GM23338 (cell line): ENCODE results near the gene GLTP. TPM values are rescaled to one million over a fixed set of nuclear protein-coding genes. Genes with fewer than 3 reads are reported as not detected.

ENCODE experiments used
- ATAC-seq: fragments of 200-7000 bp; cut with Tn5 transposase; 3 replicates; pipeline ENCODE4 v1.9.1; 2020
- DNase-seq: peaks from one replicate; pipeline ENCODE4 v3.0.0-alpha.2; 2015; ENCODE audit warnings: low spot score
- H2AFZ ChIP-seq: fragments of 200-600 bp; sonication (generic); 2 replicates; pipeline ENCODE4 v1.8.0; 2016; ENCODE audit warnings: antibody characterized with exemption, mild to moderate bottlenecking, moderate library complexity
- H3F3A ChIP-seq: fragments of 200-600 bp; sonication (generic); replicated peaks from 2 replicates; pipeline ENCODE4 v1.8.0; 2017; ENCODE audit warnings: antibody characterized with exemption, mixed run types, low read depth
- H3K27ac ChIP-seq: fragments of 200-600 bp; sonication (generic); 2 replicates; pipeline ENCODE4 v1.6.1; 2016; ENCODE audit warnings: low read depth
- H3K27me3 ChIP-seq: fragments of 200-600 bp; sonication (generic); 2 replicates; pipeline ENCODE4 v1.8.0; 2016; ENCODE audit warnings: mild to moderate bottlenecking, mixed run types, moderate library complexity; ENCODE audit not compliant: insufficient read depth
- H3K36me3 ChIP-seq: fragments of 200-600 bp; sonication (generic); 2 replicates; pipeline ENCODE4 v1.8.0; 2016; ENCODE audit warnings: mild to moderate bottlenecking; ENCODE audit not compliant: insufficient read depth
- H3K4me1 ChIP-seq: fragments of 200-600 bp; sonication (generic); 2 replicates; pipeline ENCODE4 v1.8.0; 2016; ENCODE audit warnings: mild to moderate bottlenecking, moderate library complexity; ENCODE audit not compliant: insufficient read depth
- H3K4me2 ChIP-seq: fragments of 200-600 bp; sonication (generic); 2 replicates; pipeline ENCODE4 v1.7.1; 2017; ENCODE audit warnings: mixed run types
- H3K4me3 ChIP-seq: fragments of 200-600 bp; sonication (generic); 2 replicates; pipeline ENCODE4 v1.6.1; 2016; ENCODE audit warnings: mixed run types
- H3K79me2 ChIP-seq: fragments of 200-600 bp; sonication (generic); replicated peaks from 2 replicates; pipeline ENCODE4 v1.8.0; 2017; ENCODE audit warnings: mild to moderate bottlenecking; ENCODE audit not compliant: insufficient read depth
- H3K9me2 ChIP-seq: fragments of 200-600 bp; sonication (generic); 2 replicates; pipeline ENCODE4 v1.8.0; 2017; ENCODE audit not compliant: insufficient read depth
- H4K20me1 ChIP-seq: fragments of 200-600 bp; sonication (generic); replicated peaks from 2 replicates; pipeline ENCODE4 v1.8.0; 2017; ENCODE audit warnings: mild to moderate bottlenecking; ENCODE audit not compliant: insufficient read depth
- H3K27ac Mint-ChIP-seq: 2 replicates; pipeline ENCODE4 v1.8.0; 2020; ENCODE audit warnings: inconsistent platforms, mild to moderate bottlenecking, moderate library complexity, mixed read lengths
- H3K27me3 Mint-ChIP-seq: 3 replicates; pipeline ENCODE4 v1.8.0; 2022; ENCODE audit warnings: low read depth, mild to moderate bottlenecking, moderate library complexity, mixed read lengths, inconsistent platforms; ENCODE audit not compliant: insufficient read depth, poor library complexity
- H3K36me3 Mint-ChIP-seq: 3 replicates; pipeline ENCODE4 v1.8.0; 2021; ENCODE audit warnings: low read depth, mild to moderate bottlenecking, inconsistent platforms, moderate library complexity, mixed read lengths
- H3K4me1 Mint-ChIP-seq: 3 replicates; pipeline ENCODE4 v1.8.0; 2020; ENCODE audit warnings: mild to moderate bottlenecking, inconsistent platforms, mixed read lengths
- H3K4me3 Mint-ChIP-seq: 3 replicates; pipeline ENCODE4 v1.8.0; 2021; ENCODE audit warnings: moderate library complexity, mild to moderate bottlenecking, inconsistent platforms, mixed read lengths
- H3K9me3 Mint-ChIP-seq: 3 replicates; pipeline ENCODE4 v1.8.0; 2020; ENCODE audit warnings: moderate library complexity, mild to moderate bottlenecking, inconsistent platforms, mixed read lengths
- CREB1 ChIP-seq: fragments of 250-450 bp; sonication (Bioruptor Pico); IDR thresholded peaks from 2 replicates; pipeline ENCODE4 v1.5.0; 2020; ENCODE audit warnings: low read depth, mild to moderate bottlenecking, moderate library complexity
- EZH2 ChIP-seq: fragments of 200-600 bp; sonication (generic); IDR thresholded peaks from one replicate; pipeline ENCODE4 v1.8.0; 2017; ENCODE audit warnings: antibody characterized with exemption, mild to moderate bottlenecking, low read depth; ENCODE audit not compliant: unreplicated experiment
- EZH2phosphoT487 ChIP-seq: fragments of 200-600 bp; sonication (generic); IDR thresholded peaks from one replicate; pipeline ENCODE4 v1.8.1; 2018; ENCODE audit warnings: antibody characterized with exemption; ENCODE audit not compliant: unreplicated experiment
- JUNB ChIP-seq: IDR thresholded peaks from one replicate; pipeline ENCODE4 v1.6.1; 2016; ENCODE audit warnings: antibody characterized with exemption; ENCODE audit not compliant: unreplicated experiment
- NANOG ChIP-seq: IDR thresholded peaks from 2 replicates; pipeline ENCODE4 v1.6.1; 2016; ENCODE audit warnings: antibody characterized with exemption, borderline replicate concordance
- POLR2AphosphoS5 ChIP-seq: IDR thresholded peaks from 2 replicates; pipeline ENCODE4 v1.6.1; 2016; ENCODE audit warnings: antibody characterized with exemption, low read depth
- STAT1 ChIP-seq: IDR thresholded peaks from one replicate; pipeline ENCODE4 v1.6.1; 2016; ENCODE audit warnings: antibody characterized with exemption; ENCODE audit not compliant: unreplicated experiment
- ZNF114 ChIP-seq: fragments of 250-450 bp; sonication (Bioruptor Pico); IDR thresholded peaks from 2 replicates; pipeline ENCODE4 v1.5.0; 2020; ENCODE audit warnings: mild to moderate bottlenecking, moderate library complexity
- ZNF331 ChIP-seq: fragments of 250-450 bp; sonication (Bioruptor Pico); IDR thresholded peaks from 2 replicates; pipeline ENCODE4 v1.5.0; 2020; ENCODE audit warnings: low read depth, mild to moderate bottlenecking, moderate library complexity
- ZNF462 ChIP-seq: fragments of 250-450 bp; sonication (Bioruptor Pico); IDR thresholded peaks from 2 replicates; pipeline ENCODE4 v1.5.0; 2020; ENCODE audit warnings: mild to moderate bottlenecking, moderate library complexity
- polyA plus RNA-seq: library from polyadenylated mRNA; unstranded; fragments of >200 nt; fragmentation: Nextera tagmentation; extraction: Ambion mirVana; gene quantifications from 2 replicates; pipeline ENCODE4 v1.2.1, GENCODE V29; 2016
- total RNA-seq: library from RNA; depleted of rRNA; stranded (reverse); fragments of >200 nt; shearing (Covaris generic); gene quantifications from 2 replicates; pipeline ENCODE4 v1.2.3, GENCODE V29; 2014
- TF ChIP-seq, protein P1 (sequence below): IDR thresholded peaks from one replicate; pipeline ENCODE4 v1.6.1; 2018; ENCODE audit warnings: antibody characterized with exemption; ENCODE audit not compliant: unreplicated experiment
- TF ChIP-seq, protein P2 (sequence below), 2 experiments: fragments of 200-600 bp in 1 of 2; sonication (generic) in 1 of 2; conservative IDR thresholded peaks; 2 replicates each; pipeline versions ENCODE4 v1.5.1 to v1.6.1; 2016 to 2017; ENCODE audit warnings: antibody characterized with exemption in 2 of 2, low read depth in 2 of 2, mild to moderate bottlenecking in 2 of 2, moderate library complexity in 1 of 2
- TF ChIP-seq, protein P3 (sequence below): IDR thresholded peaks from 2 replicates; pipeline ENCODE4 v1.6.1; 2016; ENCODE audit warnings: antibody characterized with exemption

The GLTP gene
- total and polyA plus RNA-seq, 2 experiments from 2014 or later, result 26.5 to 30.2 TPM

DNA sequence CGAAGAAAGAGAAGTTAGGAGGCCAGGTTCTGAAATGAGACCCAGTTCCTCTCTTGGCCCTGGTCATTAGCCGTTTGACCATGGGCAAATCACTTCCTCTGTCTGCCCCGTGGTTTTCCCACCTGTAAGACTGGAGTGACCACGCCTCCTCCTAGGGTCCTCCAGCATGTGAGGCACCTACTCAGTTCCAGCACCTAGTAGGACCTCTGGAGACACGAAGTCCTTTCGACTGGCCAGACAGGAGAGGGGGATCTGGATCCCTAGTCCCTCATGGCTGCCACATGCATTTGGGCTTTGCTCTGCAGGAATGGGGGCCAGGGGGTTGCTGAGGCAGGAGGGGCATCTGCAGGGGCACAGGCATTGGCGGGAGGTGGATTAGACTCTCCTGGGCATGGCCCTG, 63.5 kb downstream of the GLTP start:
- Histone ChIP-seq H3K27ac (no peak overlapping the region), H4K20me1 (no peaks in the 10 kb centered on the region), H2AFZ (no peak overlapping the region), H3F3A (no peaks in the 10 kb centered on the region), H3K4me3 (no peak overlapping the region), H3K4me1 (no peaks in the 10 kb centered on the region), H3K9me2 (0 out of 2 replicates have a peak, but pooled peaks cover 7% of the 10 kb centered on the region), H3K36me3 (no peaks in the 10 kb centered on the region), H3K79me2 (no peaks in the 10 kb centered on the region), H3K4me2 (no peak overlapping the region), H3K27me3 (no peaks in the 10 kb centered on the region)
- H3K36me3 Mint-ChIP-seq, result no peaks in the 10 kb centered on the region
- no peak for TF ChIP-seq POLR2AphosphoS5
- TF ChIP-seq, protein P1, sequence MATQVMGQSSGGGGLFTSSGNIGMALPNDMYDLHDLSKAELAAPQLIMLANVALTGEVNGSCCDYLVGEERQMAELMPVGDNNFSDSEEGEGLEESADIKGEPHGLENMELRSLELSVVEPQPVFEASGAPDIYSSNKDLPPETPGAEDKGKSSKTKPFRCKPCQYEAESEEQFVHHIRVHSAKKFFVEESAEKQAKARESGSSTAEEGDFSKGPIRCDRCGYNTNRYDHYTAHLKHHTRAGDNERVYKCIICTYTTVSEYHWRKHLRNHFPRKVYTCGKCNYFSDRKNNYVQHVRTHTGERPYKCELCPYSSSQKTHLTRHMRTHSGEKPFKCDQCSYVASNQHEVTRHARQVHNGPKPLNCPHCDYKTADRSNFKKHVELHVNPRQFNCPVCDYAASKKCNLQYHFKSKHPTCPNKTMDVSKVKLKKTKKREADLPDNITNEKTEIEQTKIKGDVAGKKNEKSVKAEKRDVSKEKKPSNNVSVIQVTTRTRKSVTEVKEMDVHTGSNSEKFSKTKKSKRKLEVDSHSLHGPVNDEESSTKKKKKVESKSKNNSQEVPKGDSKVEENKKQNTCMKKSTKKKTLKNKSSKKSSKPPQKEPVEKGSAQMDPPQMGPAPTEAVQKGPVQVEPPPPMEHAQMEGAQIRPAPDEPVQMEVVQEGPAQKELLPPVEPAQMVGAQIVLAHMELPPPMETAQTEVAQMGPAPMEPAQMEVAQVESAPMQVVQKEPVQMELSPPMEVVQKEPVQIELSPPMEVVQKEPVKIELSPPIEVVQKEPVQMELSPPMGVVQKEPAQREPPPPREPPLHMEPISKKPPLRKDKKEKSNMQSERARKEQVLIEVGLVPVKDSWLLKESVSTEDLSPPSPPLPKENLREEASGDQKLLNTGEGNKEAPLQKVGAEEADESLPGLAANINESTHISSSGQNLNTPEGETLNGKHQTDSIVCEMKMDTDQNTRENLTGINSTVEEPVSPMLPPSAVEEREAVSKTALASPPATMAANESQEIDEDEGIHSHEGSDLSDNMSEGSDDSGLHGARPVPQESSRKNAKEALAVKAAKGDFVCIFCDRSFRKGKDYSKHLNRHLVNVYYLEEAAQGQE, result no peak
- no peak for TF ChIP-seq ZNF462
- TF ChIP-seq, protein P2, sequence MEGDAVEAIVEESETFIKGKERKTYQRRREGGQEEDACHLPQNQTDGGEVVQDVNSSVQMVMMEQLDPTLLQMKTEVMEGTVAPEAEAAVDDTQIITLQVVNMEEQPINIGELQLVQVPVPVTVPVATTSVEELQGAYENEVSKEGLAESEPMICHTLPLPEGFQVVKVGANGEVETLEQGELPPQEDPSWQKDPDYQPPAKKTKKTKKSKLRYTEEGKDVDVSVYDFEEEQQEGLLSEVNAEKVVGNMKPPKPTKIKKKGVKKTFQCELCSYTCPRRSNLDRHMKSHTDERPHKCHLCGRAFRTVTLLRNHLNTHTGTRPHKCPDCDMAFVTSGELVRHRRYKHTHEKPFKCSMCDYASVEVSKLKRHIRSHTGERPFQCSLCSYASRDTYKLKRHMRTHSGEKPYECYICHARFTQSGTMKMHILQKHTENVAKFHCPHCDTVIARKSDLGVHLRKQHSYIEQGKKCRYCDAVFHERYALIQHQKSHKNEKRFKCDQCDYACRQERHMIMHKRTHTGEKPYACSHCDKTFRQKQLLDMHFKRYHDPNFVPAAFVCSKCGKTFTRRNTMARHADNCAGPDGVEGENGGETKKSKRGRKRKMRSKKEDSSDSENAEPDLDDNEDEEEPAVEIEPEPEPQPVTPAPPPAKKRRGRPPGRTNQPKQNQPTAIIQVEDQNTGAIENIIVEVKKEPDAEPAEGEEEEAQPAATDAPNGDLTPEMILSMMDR (conservative IDR thresholded peaks at IDR 0.05; ENCODE audit: low read depth in 2 of 2), result no peak
- no peak for TF ChIP-seq NANOG
- no peak for TF ChIP-seq ZNF331 (CRISPR knock-in tag)
- TF ChIP-seq EZH2phosphoT487, result no peak
- TF ChIP-seq ZNF114, result no peak
- no peak for TF ChIP-seq EZH2
- TF ChIP-seq JUNB, result no peak
- TF ChIP-seq, protein P3, sequence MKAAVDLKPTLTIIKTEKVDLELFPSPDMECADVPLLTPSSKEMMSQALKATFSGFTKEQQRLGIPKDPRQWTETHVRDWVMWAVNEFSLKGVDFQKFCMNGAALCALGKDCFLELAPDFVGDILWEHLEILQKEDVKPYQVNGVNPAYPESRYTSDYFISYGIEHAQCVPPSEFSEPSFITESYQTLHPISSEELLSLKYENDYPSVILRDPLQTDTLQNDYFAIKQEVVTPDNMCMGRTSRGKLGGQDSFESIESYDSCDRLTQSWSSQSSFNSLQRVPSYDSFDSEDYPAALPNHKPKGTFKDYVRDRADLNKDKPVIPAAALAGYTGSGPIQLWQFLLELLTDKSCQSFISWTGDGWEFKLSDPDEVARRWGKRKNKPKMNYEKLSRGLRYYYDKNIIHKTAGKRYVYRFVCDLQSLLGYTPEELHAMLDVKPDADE, result no peak
- no peak for TF ChIP-seq STAT1
- TF ChIP-seq CREB1, result no peak
- H3K4me1 Mint-ChIP-seq, result peaks cover 2% of the 10 kb centered on the region; the same call in 2 of the 3 replicates
- H3K27ac Mint-ChIP-seq, result no peak overlapping the region
- ATAC-seq (no peak), DNase-seq (no peak)
- H3K9me3 Mint-ChIP-seq, result no peaks in the 10 kb centered on the region
- peaks cover 5% of the 10 kb centered on the region for H3K27me3 Mint-ChIP-seq
- H3K4me3 Mint-ChIP-seq, result no peak overlapping the region
